Non-pigmented ciliary epithelial cell (primary cell): ENCODE results near the gene MRPL1.

Experiments
- DNase-seq: peaks from one replicate; pipeline ENCODE4 v3.0.0-alpha.2; 2010; ENCODE audit warnings: low read depth

Gene MRPL1

GRCh38 chr4:77862478-77863216 lies at the start of gene MRPL1:
MRPL1 (plus strand) TSS chr4:77862830; CDS start chr4:77862849, 19 bp downstream.
- peak; percentile 82 for DNase-seq

- DNase-seq, result no peak
Observed at GRCh38 chr4:77815636-77816035, 47.0 kb upstream of the MRPL1 start.

GRCh38 chr4:77816546-77816945 lies 46.1 kb upstream of the MRPL1 start:
- no peak for DNase-seq

GRCh38 chr4:77817304-77818072 lies 45.1 kb upstream of the MRPL1 start:
- DNase-seq, result no peak

- DNase-seq, result no peak
Observed at GRCh38 chr4:77818073-77818601, 44.5 kb upstream of the MRPL1 start.

GRCh38 chr4:77818602-77819403 lies 43.8 kb upstream of the MRPL1 start, which contains the start of gene CNOT6L:
CNOT6L (minus strand) TSS chr4:77819368; CDS start chr4:77819308, 60 bp downstream.
- DNase-seq, result no peak

- DNase-seq, result no peak
Observed at GRCh38 chr4:77819404-77819842, 43.2 kb upstream of the MRPL1 start.

- DNase-seq, result no peak
Observed at GRCh38 chr4:77819843-77820648, 42.6 kb upstream of the MRPL1 start.

GRCh38 chr4:77820649-77821561 lies 41.7 kb upstream of the MRPL1 start:
- no peak for DNase-seq

GRCh38 chr4:77821775-77822174 lies 40.9 kb upstream of the MRPL1 start:
- DNase-seq, result no peak

GRCh38 chr4:77826275-77826674 lies 36.4 kb upstream of the MRPL1 start:
- no peak for DNase-seq

GRCh38 chr4:77827343-77827742 lies 35.3 kb upstream of the MRPL1 start:
- DNase-seq, result no peak

GRCh38 chr4:77833126-77833724 lies 29.4 kb upstream of the MRPL1 start:
- DNase-seq, result no peak

- DNase-seq, result no peak
Observed at GRCh38 chr4:77834403-77834802, 28.2 kb upstream of the MRPL1 start.

GRCh38 chr4:77843628-77844027 lies 19.0 kb upstream of the MRPL1 start:
- DNase-seq, result no peak

- DNase-seq, result no peak
Observed at GRCh38 chr4:77844363-77844762, 18.3 kb upstream of the MRPL1 start.

GRCh38 chr4:77845400-77845799 lies 17.2 kb upstream of the MRPL1 start:
- DNase-seq, result no peak

- no peak for DNase-seq
Observed at GRCh38 chr4:77845929-77846328, 16.7 kb upstream of the MRPL1 start.

GRCh38 chr4:77848508-77848907 lies 14.1 kb upstream of the MRPL1 start:
- DNase-seq, result no peak
